Thyroid gland (tissue), 4 donors: ENCODE results near the gene PPM1L. TPM values are rescaled to one million over a fixed set of nuclear protein-coding genes. Genes with fewer than 3 reads are reported as not detected.

Experiments
- DNase-seq, 2 donors: peaks; one replicate each; pipeline ENCODE4 v3.0.0-alpha.2; 2019
- H3K27ac ChIP-seq, 3 donors: fragments of 200-600 bp; sonication (generic); 1 replicate in 2 of 3; 2 replicates in 1 of 3; pipeline ENCODE4 v1.5.1; 2016 to 2019; ENCODE audit warnings: mild to moderate bottlenecking in 1 of 3, moderate library complexity in 1 of 3
- H3K27me3 ChIP-seq: fragments of 200-600 bp; sonication (generic); one replicate; pipeline ENCODE4 v1.5.1; 2019
- H3K36me3 ChIP-seq, 2 donors: fragments of 200-600 bp; sonication (generic); one replicate each; pipeline ENCODE4 v1.5.1; 2016 to 2019
- H3K4me1 ChIP-seq, 2 donors: fragments of 200-600 bp; sonication (generic); one replicate each; pipeline ENCODE4 v1.5.1; 2017 to 2019
- H3K4me3 ChIP-seq, 3 donors: fragments of 200-600 bp; sonication (generic); replicated peaks in 1 of 3; 1 replicate in 2 of 3; 2 replicates in 1 of 3; pipeline ENCODE4 v1.5.1; 2016; ENCODE audit warnings: mild to moderate bottlenecking in 1 of 3
- H3K9me3 ChIP-seq: fragments of 200-600 bp; sonication (generic); one replicate; pipeline ENCODE4 v1.5.1; 2017
- CTCF ChIP-seq, 6 experiments: fragments of 200-600 bp in 3 of 6; fragments of 450-650 bp in 3 of 6; sonication (generic) in 3 of 6; IDR thresholded peaks; one replicate each; pipeline ENCODE4 v1.5.1; 2016 to 2019; ENCODE audit warnings: antibody characterized with exemption in 6 of 6, mild to moderate bottlenecking in 2 of 6, inconsistent platforms in 1 of 6, moderate library complexity in 1 of 6
- POLR2A ChIP-seq, 2 donors: fragments of 450-650 bp; IDR thresholded peaks; one replicate each; pipeline ENCODE4 v1.6.1; 2017; ENCODE audit warnings: antibody characterized with exemption in 2 of 2, mild to moderate bottlenecking in 2 of 2, moderate library complexity in 1 of 2
- WGBS, 2 donors: methylation state at CpG; one replicate each; pipeline ENCODE4 v1.1.5; 2017; 5-methylcytosine and 5-hydroxymethylcytosine counted together
- intact Hi-C: fragments of 100-400 bp; cut with DNase I; formaldehyde crosslinking; loops from one replicate; pipeline ENCODE4 v1.15.1; 2023
- total RNA-seq, 4 donors: library from RNA; depleted of rRNA; stranded (reverse); fragments of >200 nt; gene quantifications; one replicate each; pipeline ENCODE4 v1.2.3, GENCODE V29; 2016

The PPM1L gene
- total RNA-seq, 4 donors from 2014 or later, result 47.2 to 77.4 (median 50.4) TPM

GRCh38 chr3:160758929-160759577, 3.0 kb downstream of the PPM1L start:
- intact Hi-C loops, result no loop called here
- TF ChIP-seq CTCF (IDR thresholded peaks at IDR 0.05), result peak in 3 of 6 experiments; percentile 4 to 15 (median 14)
- no peak for TF ChIP-seq POLR2A (IDR thresholded peaks at IDR 0.05)
- no peak overlapping the region for H3K27ac ChIP-seq
- peaks cover 18 to 27% of the 10 kb centered on the region in 2 donors for H3K4me1 ChIP-seq
- no peaks in the 10 kb centered on the region for H3K27me3 ChIP-seq
- DNase-seq, result no peak
- H3K9me3 ChIP-seq, result no peaks in the 10 kb centered on the region
- no peaks in the 10 kb centered on the region for H3K36me3 ChIP-seq
- H3K4me3 ChIP-seq, result no peak overlapping the region
- 95 to 97% methylated on average over 3 of the region's 3 CpGs for WGBS, 2 donors

- no peak overlapping the region for H3K4me3 ChIP-seq
- DNase-seq, result no peak
- 92 to 100% methylated on average over 1 of the region's 1 CpG for WGBS, 2 donors
- H3K27me3 ChIP-seq, result no peaks in the 10 kb centered on the region
- TF ChIP-seq CTCF (IDR thresholded peaks at IDR 0.05) (no peak), POLR2A (IDR thresholded peaks at IDR 0.05) (no peak)
- H3K4me1 ChIP-seq, result peaks cover 9 to 20% of the 10 kb centered on the region in 2 donors
- no peaks in the 10 kb centered on the region for H3K9me3 ChIP-seq
- H3K36me3 ChIP-seq, result no peaks in the 10 kb centered on the region
- H3K27ac ChIP-seq, result no peak overlapping the region
- intact Hi-C loops, result no loop called here
These were observed 7.0 kb downstream of the PPM1L start for GRCh38 chr3:160763073-160763472.

- Histone ChIP-seq H3K27me3 (no peaks in the 10 kb centered on the region), H3K4me3 (no peak overlapping the region), H3K9me3 (no peaks in the 10 kb centered on the region), H3K36me3 (no peaks in the 10 kb centered on the region), H3K27ac (no peak overlapping the region), H3K4me1 (peaks cover 0 to 15% of the 10 kb centered on the region in 2 donors)
- intact Hi-C loops, result no loop called here
- no peak for TF ChIP-seq POLR2A (IDR thresholded peaks at IDR 0.05)
- DNase-seq, result no peak
- WGBS, 2 donors, result 81 to 86% methylated on average over 1 of the region's 1 CpG
These were observed 9.2 kb downstream of the PPM1L start for GRCh38 chr3:160765211-160765610.

GRCh38 chr3:160768031-160768430, 12.0 kb downstream of the PPM1L start:
- Histone ChIP-seq H3K27me3 (no peaks in the 10 kb centered on the region), H3K4me1 (peaks cover 6 to 28% of the 10 kb centered on the region in 2 donors), H3K27ac (no peak overlapping the region), H3K36me3 (no peaks in the 10 kb centered on the region), H3K9me3 (no peaks in the 10 kb centered on the region), H3K4me3 (no peak overlapping the region)
- intact Hi-C loops, result no loop called here
- no peak for DNase-seq
- TF ChIP-seq POLR2A (IDR thresholded peaks at IDR 0.05) (no peak), CTCF (IDR thresholded peaks at IDR 0.05) (no peak)

- no peak for TF ChIP-seq POLR2A (IDR thresholded peaks at IDR 0.05)
- no peak for TF ChIP-seq CTCF (IDR thresholded peaks at IDR 0.05)
- DNase-seq, result no peak
- Histone ChIP-seq H3K4me3 (no peak overlapping the region), H3K36me3 (no peaks in the 10 kb centered on the region), H3K27me3 (no peaks in the 10 kb centered on the region), H3K4me1 (peaks cover 6 to 32% of the 10 kb centered on the region in 2 donors), H3K9me3 (no peaks in the 10 kb centered on the region), H3K27ac (no peak overlapping the region)
- intact Hi-C loops, result no loop called here
- 93 to 94% methylated on average over 2 of the region's 2 CpGs for WGBS, 2 donors
These were observed 12.9 kb downstream of the PPM1L start for GRCh38 chr3:160768918-160769317.
